GM21619 (cell line): ENCODE measurements around the gene HIRIP3.

Source experiments
- ATAC-seq: cut with Tn5 transposase; IDR thresholded peaks from one replicate; pipeline ENCODE4 v1.9.1; 2021; ENCODE audit not compliant: unreplicated experiment

HIRIP3 gene

GRCh38 chr16:29999605-30000004, 4.2 kb upstream of the HIRIP3 start:
- ATAC-seq = no peak

- ATAC-seq = no peak
Measured at GRCh38 chr16:29996766-29997250, 1.4 kb upstream of the HIRIP3 start.

DNA sequence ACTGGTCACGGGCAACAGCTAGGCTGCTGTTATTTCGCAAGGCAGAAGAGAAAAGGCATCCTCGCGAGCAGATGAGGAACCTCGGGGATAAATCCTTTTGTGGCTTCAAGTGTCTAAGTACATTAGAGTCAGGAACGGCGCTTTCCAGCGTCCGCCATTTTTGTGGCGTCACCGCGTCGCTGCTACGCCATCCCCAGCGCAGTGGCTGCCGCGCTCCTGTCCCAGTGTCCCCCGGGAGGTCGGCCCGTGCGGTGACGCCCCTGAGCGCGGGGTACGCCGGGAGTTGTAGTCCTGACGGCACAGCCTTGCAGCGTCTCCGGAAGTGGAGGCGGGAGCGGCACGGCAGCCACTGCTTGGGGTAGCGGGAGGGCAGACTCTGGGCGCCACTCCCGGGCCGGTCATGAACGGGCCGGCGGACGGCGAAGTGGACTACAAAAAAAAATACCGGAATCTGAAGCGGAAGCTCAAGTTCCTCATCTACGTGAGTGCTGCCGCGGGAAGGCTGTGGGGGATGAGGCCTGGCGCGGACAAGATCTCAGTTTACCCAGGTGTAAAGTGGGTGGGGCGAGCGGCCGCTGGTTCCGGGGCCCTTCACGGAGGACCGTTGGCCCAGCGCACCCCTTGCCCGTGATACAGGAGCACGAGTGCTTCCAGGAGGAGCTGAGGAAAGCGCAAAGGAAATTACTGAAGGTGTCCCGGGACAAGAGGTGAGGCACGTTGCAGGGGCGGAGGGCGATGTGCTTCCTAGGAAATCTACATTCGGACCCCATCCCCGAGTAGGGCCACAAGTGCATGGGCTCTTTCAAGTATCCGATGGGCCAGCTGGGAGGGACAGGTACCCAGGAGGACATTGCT, 721 bp upstream of the HIRIP3 start, which contains the start of gene INO80E:
Gene INO80E (plus strand): TSS at position 331 of the 855 bp plus-strand sequence. CDS start 70 bp downstream, at position 401.
- peak; percentile 87 for ATAC-seq

DNA sequence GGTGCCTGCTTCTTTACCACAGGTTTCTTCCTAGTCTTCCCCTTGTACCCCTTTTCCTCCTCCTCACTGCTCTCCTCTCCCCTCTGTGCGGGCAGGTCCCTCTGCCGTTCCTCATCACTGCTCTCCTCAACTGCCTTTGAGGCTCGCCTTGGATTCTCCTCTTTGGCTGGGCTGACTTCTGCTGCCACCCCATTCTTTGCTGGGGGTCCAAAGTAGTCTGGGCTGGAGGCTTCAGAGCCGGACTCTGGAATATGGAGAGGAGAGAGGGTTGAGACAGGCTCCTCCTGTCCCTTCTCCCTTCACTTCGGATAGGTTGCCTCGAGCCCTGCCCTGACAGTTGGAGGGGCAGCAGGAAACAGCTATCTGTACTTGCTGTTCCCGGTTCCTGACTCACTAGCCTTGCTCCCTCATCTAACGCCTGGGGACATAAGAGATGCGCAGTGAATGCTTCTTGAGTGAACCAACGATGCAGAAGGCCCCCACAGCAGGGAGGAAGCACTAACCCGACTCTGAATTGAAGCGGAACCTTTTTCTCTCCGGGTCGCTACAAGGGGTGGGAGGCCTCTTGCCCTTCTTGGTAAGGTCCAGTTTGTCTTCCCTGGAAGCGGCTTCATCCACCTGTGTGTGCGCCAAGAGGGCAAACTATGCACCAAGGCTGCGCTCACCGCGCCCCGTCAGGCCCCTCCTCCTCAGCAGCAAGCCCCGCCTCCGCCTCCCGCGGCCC, 655 bp downstream of the HIRIP3 start:
- ATAC-seq = no peak

DNA sequence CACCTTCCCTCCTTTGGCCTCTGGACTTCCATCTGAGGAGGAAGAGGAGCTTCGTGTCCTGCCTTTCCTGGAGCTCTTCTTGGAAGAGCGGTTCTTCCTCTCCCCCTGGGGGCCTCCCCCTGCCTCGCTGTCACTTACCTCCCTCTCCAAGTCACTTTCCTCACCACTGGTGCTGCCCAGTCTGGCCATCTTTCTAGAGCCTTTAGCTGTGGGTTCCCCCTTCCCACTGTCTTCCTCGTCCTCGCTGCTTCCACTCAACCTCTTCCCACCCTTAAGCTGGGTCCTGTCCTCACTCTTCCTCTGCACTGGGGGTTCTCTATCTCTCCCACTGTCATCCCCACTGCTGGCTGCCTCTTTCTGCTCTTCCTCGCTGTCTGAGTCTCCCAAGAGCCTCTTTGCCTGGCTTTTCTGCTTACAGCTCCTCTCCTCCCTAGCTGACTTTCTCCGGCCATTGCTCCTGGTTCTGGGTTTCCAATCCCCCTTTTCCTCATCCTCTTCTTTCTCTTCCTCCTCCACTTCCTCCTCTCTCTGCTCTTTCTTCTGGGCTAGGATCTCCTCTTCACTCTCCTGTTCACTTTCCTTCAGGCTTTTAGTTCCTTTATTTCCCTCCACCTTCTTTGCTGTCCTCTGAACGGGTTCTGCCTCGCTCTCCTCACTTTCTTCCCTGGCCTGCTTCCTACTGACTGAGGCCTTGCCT, 1.4 kb downstream of the HIRIP3 start:
- no peak for ATAC-seq

DNA sequence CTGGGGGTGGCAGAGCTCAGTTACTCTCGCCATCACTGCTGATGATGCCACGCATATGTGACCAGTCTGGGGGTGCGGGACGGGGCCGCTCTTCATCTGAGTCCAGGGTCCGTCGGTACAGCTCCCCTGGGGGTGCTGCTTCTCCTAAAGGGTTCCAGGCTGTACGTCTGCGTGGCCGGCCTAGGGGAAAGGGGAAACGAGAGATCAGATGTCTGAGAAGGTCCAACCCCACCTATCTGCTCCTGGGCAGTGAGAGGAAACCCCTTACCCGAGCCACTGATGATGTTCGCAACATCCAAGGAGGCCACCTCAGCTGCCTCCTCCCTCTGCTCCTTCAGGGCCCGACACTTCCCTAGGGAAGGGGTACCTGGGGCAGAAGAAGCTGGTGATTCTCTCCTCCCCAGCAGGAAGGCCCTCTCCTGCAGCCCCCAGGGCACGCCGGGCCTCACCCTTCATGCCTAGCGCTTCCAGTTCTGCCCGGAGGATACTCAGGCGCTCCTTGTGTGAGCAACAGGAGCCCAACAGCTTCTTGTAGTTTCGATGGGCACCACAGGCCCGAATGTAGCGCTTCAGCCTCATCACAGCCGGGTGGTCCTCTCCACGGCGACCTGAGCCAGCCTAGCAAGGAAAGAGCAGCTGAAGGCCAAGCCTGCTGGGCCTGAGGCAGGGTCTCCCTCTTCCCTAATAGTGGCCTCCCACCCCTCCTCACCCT, 2.1 kb downstream of the HIRIP3 start:
- no peak for ATAC-seq

GRCh38 chr16:29992344-29992967, 3.0 kb downstream of the HIRIP3 start:
- no peak for ATAC-seq

GRCh38 chr16:29991571-29991904, 3.9 kb downstream of the HIRIP3 start:
- ATAC-seq = no peak

GRCh38 chr16:29990883-29991570, 4.4 kb downstream of the HIRIP3 start:
- ATAC-seq = no peak

DNA sequence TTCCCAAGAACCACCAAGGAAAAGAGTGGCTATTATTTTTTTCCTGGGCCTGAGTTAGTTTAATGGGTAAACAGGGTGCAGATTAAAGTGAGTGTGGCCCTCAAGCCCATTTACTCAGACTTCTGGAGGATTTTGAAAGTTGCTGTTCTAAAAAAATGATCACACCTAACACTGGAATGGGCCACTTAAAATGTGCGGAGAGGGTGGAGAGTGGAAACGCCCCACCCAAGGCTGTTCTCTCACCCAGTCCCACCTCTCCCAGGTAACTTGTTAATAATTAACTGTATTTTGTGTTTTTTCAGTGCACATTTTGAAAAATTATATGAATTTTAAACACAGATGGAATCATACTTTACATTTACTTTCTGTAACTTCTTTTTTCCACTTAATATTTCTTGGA, 5.4 kb downstream of the HIRIP3 start:
- ATAC-seq = no peak

GRCh38 chr16:29989111-29989858, 6.1 kb downstream of the HIRIP3 start:
- no peak for ATAC-seq

DNA sequence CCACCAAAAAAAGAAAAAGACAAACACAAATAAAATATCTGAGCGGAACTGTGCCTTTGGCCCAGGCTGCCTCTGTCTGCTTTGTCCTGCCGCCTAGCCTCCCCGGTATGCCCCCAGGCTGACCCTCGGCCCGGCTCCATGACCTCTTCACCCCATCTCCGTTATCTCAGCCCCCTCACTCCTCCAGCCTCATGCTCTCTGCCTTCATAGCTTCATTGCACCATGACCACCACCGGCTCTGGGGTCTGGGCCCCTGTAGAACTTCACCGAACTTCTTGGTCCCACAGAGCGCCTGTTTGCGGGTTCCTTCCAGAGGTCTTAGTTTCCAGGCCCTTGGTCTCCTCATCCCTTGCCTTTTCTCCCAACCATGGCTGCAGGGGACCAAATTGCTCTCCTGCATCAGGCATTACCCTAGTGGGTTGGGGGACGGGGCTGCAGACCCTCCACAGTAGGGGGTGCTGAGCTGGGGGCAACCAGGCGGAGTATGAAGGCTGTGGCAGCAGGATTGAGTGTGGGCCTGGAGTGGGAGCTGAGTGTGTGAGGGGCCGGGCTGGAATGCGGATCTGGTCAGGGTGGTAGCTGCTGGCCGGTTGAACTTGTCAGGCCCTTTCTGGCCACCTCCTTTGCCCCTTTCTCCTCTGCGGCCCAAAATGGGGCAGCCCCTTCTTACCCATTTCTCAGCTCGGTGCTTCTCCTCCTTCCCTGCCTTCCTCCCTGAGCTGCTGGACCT, 6.9 kb downstream of the HIRIP3 start:
- ATAC-seq = no peak

- ATAC-seq = no peak
Measured at GRCh38 chr16:29987371-29988085, 7.9 kb downstream of the HIRIP3 start.

DNA sequence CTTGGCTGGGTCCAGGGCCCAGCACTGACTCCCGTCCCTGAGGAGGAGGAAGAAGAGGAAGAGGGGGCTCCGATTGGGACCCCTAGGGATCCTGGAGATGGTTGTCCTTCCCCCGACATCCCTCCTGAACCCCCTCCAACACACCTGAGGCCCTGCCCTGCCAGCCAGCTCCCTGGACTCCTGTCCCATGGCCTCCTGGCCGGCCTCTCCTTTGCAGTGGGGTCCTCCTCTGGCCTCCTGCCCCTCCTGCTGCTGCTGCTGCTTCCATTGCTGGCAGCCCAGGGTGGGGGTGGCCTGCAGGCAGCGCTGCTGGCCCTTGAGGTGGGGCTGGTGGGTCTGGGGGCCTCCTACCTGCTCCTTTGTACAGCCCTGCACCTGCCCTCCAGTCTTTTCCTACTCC, 8.5 kb downstream of the HIRIP3 start:
- ATAC-seq = no peak

GRCh38 chr16:29986231-29986630, 9.2 kb downstream of the HIRIP3 start:
- ATAC-seq = no peak

DNA sequence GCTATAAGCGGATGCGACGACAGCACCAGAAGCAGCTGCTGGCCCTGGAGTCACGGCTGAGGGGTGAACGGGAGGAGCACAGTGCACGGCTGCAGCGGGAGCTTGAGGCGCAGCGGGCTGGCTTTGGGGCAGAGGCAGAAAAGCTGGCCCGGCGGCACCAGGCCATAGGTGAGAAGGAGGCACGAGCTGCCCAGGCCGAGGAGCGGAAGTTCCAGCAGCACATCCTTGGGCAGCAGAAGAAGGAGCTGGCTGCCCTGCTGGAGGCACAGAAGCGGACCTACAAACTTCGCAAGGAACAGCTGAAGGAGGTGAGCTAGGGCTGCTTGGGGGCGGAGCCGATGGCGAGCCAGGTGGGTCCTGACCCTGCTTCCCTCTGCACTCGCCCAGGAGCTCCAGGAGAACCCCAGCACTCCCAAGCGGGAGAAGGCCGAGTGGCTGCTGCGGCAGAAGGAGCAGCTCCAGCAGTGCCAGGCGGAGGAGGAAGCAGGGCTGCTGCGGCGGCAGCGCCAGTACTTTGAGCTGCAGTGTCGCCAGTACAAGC, 10.1 kb downstream of the HIRIP3 start:
- no peak for ATAC-seq

- ATAC-seq = no peak
Measured at GRCh38 chr16:29984764-29985147, 10.7 kb downstream of the HIRIP3 start.
